Smooth muscle cell (in vitro differentiated cells): Measurements from ENCODE around the gene FNDC5. TPM values are rescaled to one million over a fixed set of nuclear protein-coding genes. Genes with fewer than 3 reads are reported as not detected.

Experiments
- DNase-seq: peaks from one replicate; lab custom pipeline; 2025; ENCODE audit not compliant: unreplicated experiment; lab: John Stamatoyannopoulos, UW
- H2AFZ ChIP-seq: fragments of 200-600 bp; sonication (generic); 2 replicates; pipeline ENCODE4 v1.6.0; 2016; ENCODE audit warnings: antibody characterized with exemption, low read depth, mild to moderate bottlenecking
- H3F3A ChIP-seq: fragments of 200-600 bp; sonication (generic); 2 replicates; pipeline ENCODE4 v1.6.0; 2017; ENCODE audit warnings: antibody characterized with exemption, low read depth
- H3K27ac ChIP-seq: fragments of 200-600 bp; sonication (generic); 2 replicates; pipeline ENCODE4 v1.5.1; 2016; ENCODE audit warnings: low read depth, mild to moderate bottlenecking
- H3K27me3 ChIP-seq: fragments of 200-600 bp; sonication (generic); 2 replicates; pipeline ENCODE4 v1.6.1; 2016; ENCODE audit warnings: low read depth, mild to moderate bottlenecking
- H3K36me3 ChIP-seq: fragments of 200-600 bp; sonication (generic); 2 replicates; pipeline ENCODE4 v1.5.1; 2016; ENCODE audit warnings: low read depth
- H3K4me1 ChIP-seq: fragments of 200-600 bp; sonication (generic); 2 replicates; pipeline ENCODE4 v1.5.1; 2016; ENCODE audit warnings: low read depth
- H3K4me2 ChIP-seq: fragments of 200-600 bp; sonication (generic); 2 replicates; pipeline ENCODE4 v1.6.0; 2016; ENCODE audit warnings: mild to moderate bottlenecking
- H3K4me3 ChIP-seq: fragments of 200-600 bp; sonication (generic); 2 replicates; pipeline ENCODE4 v1.5.1; 2016; ENCODE audit warnings: mild to moderate bottlenecking
- H3K79me2 ChIP-seq: fragments of 200-600 bp; sonication (generic); 2 replicates; pipeline ENCODE4 v1.6.0; 2016; ENCODE audit warnings: low read depth, mild to moderate bottlenecking
- H3K9ac ChIP-seq: fragments of 200-600 bp; sonication (generic); 2 replicates; pipeline ENCODE4 v1.6.0; 2016; ENCODE audit warnings: low read depth
- H3K9me3 ChIP-seq: fragments of 200-600 bp; sonication (generic); replicated peaks from 2 replicates; pipeline ENCODE4 v1.5.1; 2016; ENCODE audit warnings: low read depth
- H4K20me1 ChIP-seq: fragments of 200-600 bp; sonication (generic); 2 replicates; pipeline ENCODE4 v1.6.0; 2016; ENCODE audit warnings: low read depth
- WGBS: methylation state at CpG from one replicate; pipeline ENCODE4 v1.1.7; 2016; ENCODE audit warnings: low lambda C conversion rate; 5-methylcytosine and 5-hydroxymethylcytosine counted together
- polyA plus RNA-seq: library from polyadenylated mRNA; unstranded; fragments of >200 nt; fragmentation: Nextera tagmentation; extraction: Ambion mirVana; gene quantifications from 2 replicates; pipeline ENCODE4 v1.2.1, GENCODE V29; 2016
- total RNA-seq: library from RNA; depleted of rRNA; stranded (reverse); fragments of >200 nt; gene quantifications from 2 replicates; pipeline ENCODE4 v1.2.3, GENCODE V29; 2014
- TF ChIP-seq, protein P1 (sequence below): fragments of 200-600 bp; sonication (generic); IDR thresholded peaks from 2 replicates; pipeline ENCODE4 v1.5.1; 2017; ENCODE audit warnings: borderline replicate concordance, mild to moderate bottlenecking, antibody characterized with exemption; ENCODE audit not compliant: insufficient read depth, poor library complexity, severe bottlenecking

The FNDC5 gene
- total and polyA plus RNA-seq, 2 experiments from 2014 or later = not detected

DNA sequence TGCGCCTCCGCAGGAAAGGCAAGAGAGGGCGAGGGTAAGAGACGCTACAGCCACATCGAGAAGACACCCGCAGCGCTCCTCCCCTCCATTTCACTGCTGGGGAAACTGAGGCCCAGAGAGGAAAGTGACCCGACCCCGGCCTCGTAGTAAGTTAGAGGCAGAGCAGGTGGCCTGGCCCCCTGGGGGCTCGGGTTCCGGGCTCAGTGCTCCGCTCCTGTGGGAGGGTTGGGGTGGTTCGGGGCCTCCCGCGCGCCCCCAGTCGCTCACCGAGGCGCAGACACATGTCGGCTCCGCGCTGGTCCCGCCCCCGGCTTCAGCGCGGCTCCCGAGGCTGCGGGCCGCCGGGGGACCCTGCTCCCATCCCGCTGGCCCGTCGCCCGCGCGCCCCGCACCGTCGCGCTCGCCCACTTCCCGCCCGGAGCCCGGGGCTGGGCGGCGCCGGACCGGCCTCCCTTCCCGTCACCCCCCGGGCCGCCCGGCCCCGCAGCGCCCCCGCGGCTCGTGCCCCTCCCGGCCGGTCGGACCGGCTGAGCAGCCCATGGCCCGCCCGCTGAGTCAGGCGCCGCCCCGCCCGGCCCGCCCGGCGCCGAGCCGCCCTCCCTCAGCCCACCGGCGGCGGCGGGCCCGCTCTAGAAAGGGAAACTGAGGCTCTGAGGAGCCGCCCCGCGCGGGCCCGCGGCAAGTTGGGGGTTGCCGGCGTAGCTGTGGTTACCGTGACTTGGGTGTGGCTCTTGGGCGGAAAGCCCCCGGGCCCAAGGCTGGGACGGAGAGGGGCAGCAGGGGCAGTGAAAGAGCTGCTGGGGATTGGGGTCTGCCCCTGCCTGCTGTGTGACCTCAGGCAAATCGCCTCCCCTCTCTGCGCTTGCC, 30.5 kb upstream of the FNDC5 start, which contains the start of gene TMEM54:
Gene TMEM54 (minus strand): TSS at position 434 of the 867 bp plus-strand sequence. CDS start 151 bp downstream, at position 283.
- H3K9me3 ChIP-seq = no peaks in the 10 kb centered on the region
- H3K9ac ChIP-seq = peak within 1 kb of the TSS; percentile 64
- TF ChIP-seq, protein P1, sequence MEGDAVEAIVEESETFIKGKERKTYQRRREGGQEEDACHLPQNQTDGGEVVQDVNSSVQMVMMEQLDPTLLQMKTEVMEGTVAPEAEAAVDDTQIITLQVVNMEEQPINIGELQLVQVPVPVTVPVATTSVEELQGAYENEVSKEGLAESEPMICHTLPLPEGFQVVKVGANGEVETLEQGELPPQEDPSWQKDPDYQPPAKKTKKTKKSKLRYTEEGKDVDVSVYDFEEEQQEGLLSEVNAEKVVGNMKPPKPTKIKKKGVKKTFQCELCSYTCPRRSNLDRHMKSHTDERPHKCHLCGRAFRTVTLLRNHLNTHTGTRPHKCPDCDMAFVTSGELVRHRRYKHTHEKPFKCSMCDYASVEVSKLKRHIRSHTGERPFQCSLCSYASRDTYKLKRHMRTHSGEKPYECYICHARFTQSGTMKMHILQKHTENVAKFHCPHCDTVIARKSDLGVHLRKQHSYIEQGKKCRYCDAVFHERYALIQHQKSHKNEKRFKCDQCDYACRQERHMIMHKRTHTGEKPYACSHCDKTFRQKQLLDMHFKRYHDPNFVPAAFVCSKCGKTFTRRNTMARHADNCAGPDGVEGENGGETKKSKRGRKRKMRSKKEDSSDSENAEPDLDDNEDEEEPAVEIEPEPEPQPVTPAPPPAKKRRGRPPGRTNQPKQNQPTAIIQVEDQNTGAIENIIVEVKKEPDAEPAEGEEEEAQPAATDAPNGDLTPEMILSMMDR = no peak
- peaks cover 5% of the 10 kb centered on the region for H3K4me1 ChIP-seq
- peak within 1 kb of the TSS; percentile 88 for H3K4me2 ChIP-seq
- H3K27ac ChIP-seq = no peak within 1 kb of the TSS
- no peaks in the 10 kb centered on the region for H3K79me2 ChIP-seq
- no peaks in the 10 kb centered on the region for H4K20me1 ChIP-seq
- H3K36me3 ChIP-seq = no peaks in the 10 kb centered on the region
- peak within 1 kb of the TSS; percentile 69 for H3K4me3 ChIP-seq
- H2AFZ ChIP-seq = peak within 1 kb of the TSS; percentile 96
- 4% methylated on average over 35 of the region's 92 CpGs for WGBS
- peaks cover 6% of the 10 kb centered on the region for H3F3A ChIP-seq
- no peaks in the 10 kb centered on the region for H3K27me3 ChIP-seq
- no peak for DNase-seq

DNA sequence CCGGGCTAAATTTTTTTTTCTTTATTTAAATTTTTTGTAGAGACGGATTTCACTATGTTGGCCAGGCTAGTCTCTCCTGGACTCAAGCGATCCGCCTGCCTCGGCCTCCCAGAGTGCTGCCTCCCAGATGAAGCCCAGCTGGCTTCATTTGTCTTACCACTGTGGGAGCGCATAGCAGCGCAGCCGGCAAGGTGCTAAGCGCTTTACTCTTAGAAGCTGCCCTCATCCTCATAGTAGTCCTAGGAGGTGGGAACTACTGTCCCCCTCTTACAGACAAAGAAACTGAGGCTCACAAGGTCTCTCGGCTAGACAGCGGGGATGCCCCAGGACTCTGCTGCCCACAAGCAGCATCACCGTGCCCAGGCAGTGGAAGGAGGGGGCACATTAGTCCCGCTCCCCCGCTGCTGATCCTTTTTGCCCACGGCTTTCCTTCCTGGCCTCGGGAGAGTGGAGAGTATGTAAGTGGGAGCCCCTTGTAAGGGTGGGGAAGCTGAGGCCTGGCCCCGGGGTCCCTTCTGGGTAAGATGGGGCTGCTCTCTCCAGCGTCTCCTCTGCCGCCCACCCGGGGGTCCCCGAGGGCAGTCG, 29.8 kb upstream of the FNDC5 start:
- Histone ChIP-seq H3K36me3 (no peaks in the 10 kb centered on the region), H2AFZ (peak overlapping the region; percentile 61), H4K20me1 (no peaks in the 10 kb centered on the region), H3K4me1 (peaks cover 5% of the 10 kb centered on the region), H3K9ac (peak overlapping the region; percentile 32), H3K9me3 (no peaks in the 10 kb centered on the region), H3K79me2 (no peaks in the 10 kb centered on the region), H3K4me3 (peak overlapping the region; percentile 69), H3K4me2 (peak overlapping the region; percentile 88), H3K27ac (no peak overlapping the region), H3F3A (peaks cover 6% of the 10 kb centered on the region), H3K27me3 (no peaks in the 10 kb centered on the region)
- 31% methylated on average over 22 of the region's 22 CpGs for WGBS
- TF ChIP-seq, protein P1 = no peak
- no peak for DNase-seq

DNA sequence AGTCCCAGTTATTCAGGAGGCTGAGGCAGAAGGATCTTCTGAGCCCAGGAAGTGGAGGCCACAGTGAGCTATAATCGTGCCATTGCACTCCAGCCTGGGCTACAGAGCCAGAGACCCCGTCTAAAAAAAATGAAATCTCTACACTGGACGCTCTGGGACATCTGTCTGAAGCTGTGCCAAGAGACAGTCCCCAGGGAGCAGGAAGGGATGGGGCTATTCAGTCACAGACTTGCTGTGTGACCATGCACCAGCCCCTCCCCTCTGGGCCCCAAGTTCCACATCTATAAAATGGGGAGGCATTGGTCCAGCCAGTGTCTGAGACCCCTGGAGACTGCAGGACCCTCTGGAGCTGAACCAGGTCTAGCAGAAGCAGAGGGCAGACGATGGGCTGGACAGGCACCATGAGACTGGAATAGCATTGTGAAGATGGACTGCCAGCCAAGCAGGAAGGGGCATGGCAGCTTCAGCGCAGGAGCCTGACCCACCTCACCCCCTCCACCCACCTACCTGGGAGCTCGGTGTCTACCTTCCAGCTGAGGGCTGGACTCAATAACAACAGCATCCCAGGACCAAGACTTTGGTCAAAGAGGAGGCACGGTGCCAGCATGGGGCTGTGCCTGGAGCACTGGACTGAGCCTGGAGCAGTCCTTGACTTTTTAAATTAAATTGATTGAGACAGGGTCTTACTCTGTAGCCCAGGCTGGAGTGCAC, 29.0 kb upstream of the FNDC5 start:
- no peak for DNase-seq
- H4K20me1 ChIP-seq = no peaks in the 10 kb centered on the region
- no peaks in the 10 kb centered on the region for H3K9me3 ChIP-seq
- H3K4me2 ChIP-seq = no peak overlapping the region
- no peaks in the 10 kb centered on the region for H3K27me3 ChIP-seq
- H3K4me1 ChIP-seq = peaks cover 5% of the 10 kb centered on the region
- no peak overlapping the region for H3K4me3 ChIP-seq
- H3K79me2 ChIP-seq = no peaks in the 10 kb centered on the region
- no peak overlapping the region for H3K27ac ChIP-seq
- TF ChIP-seq, protein P1 = no peak
- no peaks in the 10 kb centered on the region for H3K36me3 ChIP-seq
- 91% methylated on average over 7 of the region's 7 CpGs for WGBS
- H3F3A ChIP-seq = peaks cover 6% of the 10 kb centered on the region
- H3K9ac ChIP-seq = no peak overlapping the region
- H2AFZ ChIP-seq = no peak overlapping the region
